Ectodermal cell (in vitro differentiated cells): ENCODE results near the gene C5. TPM values are rescaled to one million over a fixed set of nuclear protein-coding genes. Genes with fewer than 3 reads are reported as not detected.
A peak's percentile ranks its signal among the peaks of the same experiment; 100 is the strongest.
"Not testable (repeated sequence)": the region's sequence is repeated elsewhere in the genome, so short reads cannot be mapped to it uniquely, and the experiment has no call there.

Source experiments
- H3K27ac ChIP-seq: 2 replicates; pipeline ENCODE4 v1.7.0; 2013; ENCODE audit warnings: mild to moderate bottlenecking, low read depth, low read length; ENCODE audit not compliant: insufficient read depth, poor library complexity, severe bottlenecking
- H3K27me3 ChIP-seq: 2 replicates; pipeline ENCODE4 v1.7.0; 2013; ENCODE audit warnings: mild to moderate bottlenecking, low read length; ENCODE audit not compliant: insufficient read depth, control insufficient read depth, poor library complexity, severe bottlenecking
- H3K36me3 ChIP-seq: one replicate; pipeline ENCODE4 v1.7.0; 2013; ENCODE audit warnings: low read length; ENCODE audit not compliant: control insufficient read depth, insufficient read depth
- H3K4me1 ChIP-seq: one replicate; pipeline ENCODE4 v1.7.0; 2013; ENCODE audit warnings: low read length; ENCODE audit not compliant: control insufficient read depth, insufficient read depth
- H3K4me3 ChIP-seq: 2 replicates; pipeline ENCODE4 v1.7.0; 2013; ENCODE audit warnings: low read depth, low read length, control low read depth; ENCODE audit not compliant: insufficient read depth
- H3K9me3 ChIP-seq: 2 replicates; pipeline ENCODE4 v1.7.0; 2013; ENCODE audit warnings: mild to moderate bottlenecking, low read length, moderate library complexity; ENCODE audit not compliant: control insufficient read depth
- WGBS, 2 experiments: methylation state at CpG; one replicate each; pipeline ENCODE4 v1.1.7; 2013; ENCODE audit warnings: missing lambda C conversion rate in 2 of 2; 5-methylcytosine and 5-hydroxymethylcytosine counted together
- polyA plus RNA-seq, 4 experiments: library from polyadenylated mRNA; stranded (reverse); fragments of 50-300 nt; gene quantifications; one replicate each; pipeline ENCODE4 v1.2.3, GENCODE V29; 2013

C5 gene
- 4.1 TPM for polyA plus RNA-seq (2013, experiment 1 of 4)
- 4.3 TPM for polyA plus RNA-seq (2013, experiment 2 of 4)
- 4.0 TPM for polyA plus RNA-seq (2013, experiment 3 of 4)
- 5.1 TPM for polyA plus RNA-seq (2013, experiment 4 of 4)

GRCh38 chr9:121050128-121050988, at the start of gene C5:
TSS of gene C5 (minus strand) at chr9:121050275. CDS start at chr9:121050246, 29 bp downstream.
- Histone ChIP-seq H3K36me3 (no peaks in the 10 kb centered on the region), H3K27ac (no peak within 1 kb of the TSS), H3K4me3 (no peak within 1 kb of the TSS), H3K9me3 (no peaks in the 10 kb centered on the region), H3K27me3 (no peaks in the 10 kb centered on the region), H3K4me1 (peaks cover 10% of the 10 kb centered on the region)
- WGBS, 2 experiments: 92 to 96% methylated on average over 4 to 5 of the region's 6 CpGs

- no peaks in the 10 kb centered on the region for H3K27me3 ChIP-seq
- no peaks in the 10 kb centered on the region for H3K4me1 ChIP-seq
- no peak overlapping the region for H3K4me3 ChIP-seq
- 81 to 85% methylated on average over 5 of the region's 5 CpGs for WGBS, 2 experiments
- H3K9me3 ChIP-seq: no peaks in the 10 kb centered on the region
- H3K27ac ChIP-seq: no peak overlapping the region
- H3K36me3 ChIP-seq: peaks cover 6% of the 10 kb centered on the region
Measured at GRCh38 chr9:121098567-121099198, 48.6 kb upstream of the C5 start.

GRCh38 chr9:121095057-121095456, 45.0 kb upstream of the C5 start:
- no peaks in the 10 kb centered on the region for H3K4me1 ChIP-seq
- no peaks in the 10 kb centered on the region for H3K27me3 ChIP-seq
- H3K36me3 ChIP-seq: peaks cover 6% of the 10 kb centered on the region
- no peak overlapping the region for H3K27ac ChIP-seq
- no peaks in the 10 kb centered on the region for H3K9me3 ChIP-seq
- H3K4me3 ChIP-seq: no peak overlapping the region

- H3K9me3 ChIP-seq, H3K27me3 ChIP-seq, H3K4me1 ChIP-seq, H3K27ac ChIP-seq, H3K36me3 ChIP-seq, H3K4me3 ChIP-seq: not testable (repeated sequence)
- 89 to 94% methylated on average over 6 of the region's 6 CpGs for WGBS, 2 experiments
Measured at GRCh38 chr9:121090743-121091142, 40.7 kb upstream of the C5 start.

- Histone ChIP-seq H3K4me1 (no peaks in the 10 kb centered on the region), H3K9me3 (no peaks in the 10 kb centered on the region), H3K4me3 (no peak overlapping the region), H3K27me3 (no peaks in the 10 kb centered on the region), H3K36me3 (no peaks in the 10 kb centered on the region), H3K27ac (no peak overlapping the region)
- WGBS, 2 experiments: 94% methylated on average over 2 to 3 of the region's 3 CpGs
Measured at GRCh38 chr9:121088576-121088975, 38.5 kb upstream of the C5 start.

- Histone ChIP-seq H3K27me3 (no peaks in the 10 kb centered on the region), H3K4me1 (no peaks in the 10 kb centered on the region), H3K4me3 (no peak overlapping the region), H3K9me3 (no peaks in the 10 kb centered on the region), H3K27ac (no peak overlapping the region), H3K36me3 (no peaks in the 10 kb centered on the region)
- WGBS, 2 experiments: 95 to 100% methylated on average over 1 of the region's 1 CpG
Measured at GRCh38 chr9:121085661-121086060, 35.6 kb upstream of the C5 start.

GRCh38 chr9:121082075-121082474, 32.0 kb upstream of the C5 start:
- Histone ChIP-seq H3K27me3 (no peaks in the 10 kb centered on the region), H3K4me3 (no peak overlapping the region), H3K4me1 (no peaks in the 10 kb centered on the region), H3K27ac (no peak overlapping the region), H3K36me3 (no peaks in the 10 kb centered on the region), H3K9me3 (no peaks in the 10 kb centered on the region)
- WGBS, 2 experiments: 91 to 93% methylated on average over 1 of the region's 1 CpG

- Histone ChIP-seq H3K4me1 (no peaks in the 10 kb centered on the region), H3K36me3 (no peaks in the 10 kb centered on the region), H3K27me3 (peaks cover 40% of the 10 kb centered on the region), H3K9me3 (no peaks in the 10 kb centered on the region), H3K4me3 (peak overlapping the region; percentile 67), H3K27ac (peak overlapping the region; percentile 93)
- WGBS, 2 experiments: 6 to 7% methylated on average over 19 of the region's 19 CpGs
Measured at GRCh38 chr9:121075251-121076036, 25.4 kb upstream of the C5 start.

GRCh38 chr9:121074370-121075250, 24.5 kb upstream of the C5 start, which contains the start of gene CNTRL:
TSS of gene CNTRL (plus strand) at chr9:121074955. CDS start at chr9:121088327, 13,372 bp downstream.
- peak within 1 kb of the TSS; percentile 93 for H3K27ac ChIP-seq
- WGBS, 2 experiments: 1% methylated on average over 85 of the region's 85 CpGs
- peaks cover 40% of the 10 kb centered on the region for H3K27me3 ChIP-seq
- H3K36me3 ChIP-seq: no peaks in the 10 kb centered on the region
- H3K4me1 ChIP-seq: no peaks in the 10 kb centered on the region
- H3K4me3 ChIP-seq: peak within 1 kb of the TSS; percentile 67
- H3K9me3 ChIP-seq: no peaks in the 10 kb centered on the region
